Left lung (tissue), 10 donors: ENCODE data around the gene CACNA1D. TPM values are rescaled to one million over a fixed set of nuclear protein-coding genes. Genes with fewer than 3 reads are reported as not detected.

Experiments used
- ATAC-seq: fragments of 200-7000 bp; cut with Tn5 transposase; one replicate; pipeline ENCODE4 v1.9.1; 2020; ENCODE audit warnings: moderate library complexity
- DNase-seq, 4 donors: peaks; one replicate each; pipeline ENCODE4 v3.0.0-alpha.2; 2013 to 2020
- H3K27ac ChIP-seq, 2 donors: fragments of 200-600 bp; sonication (generic) in 1 of 2; one replicate each; pipeline versions ENCODE4 v1.5.0 to v1.8.0; 2020 to 2021
- H3K27me3 ChIP-seq, 2 donors: fragments of 200-600 bp; sonication (generic) in 1 of 2; one replicate each; pipeline versions ENCODE4 v1.5.0 to v1.8.0; 2020 to 2021
- H3K36me3 ChIP-seq, 2 donors: fragments of 200-600 bp; sonication (generic) in 1 of 2; one replicate each; pipeline versions ENCODE4 v1.5.0 to v1.8.0; 2020 to 2021
- H3K4me1 ChIP-seq, 2 donors: fragments of 200-600 bp; one replicate each; pipeline ENCODE4 v1.8.0; 2021
- H3K4me3 ChIP-seq, 2 donors: fragments of 200-600 bp; sonication (generic) in 1 of 2; one replicate each; pipeline versions ENCODE4 v1.5.0 to v1.8.0; 2020 to 2021; ENCODE audit warnings: mild to moderate bottlenecking in 1 of 2
- H3K9me3 ChIP-seq, 2 donors: fragments of 200-600 bp; sonication (generic) in 1 of 2; one replicate each; pipeline versions ENCODE4 v1.5.0 to v1.8.0; 2020 to 2021
- CTCF ChIP-seq, 2 donors: fragments of 200-600 bp; sonication (generic) in 1 of 2; IDR thresholded peaks; one replicate each; pipeline versions ENCODE4 v1.5.0 to v1.8.0; 2021; ENCODE audit warnings: antibody characterized with exemption in 2 of 2
- intact Hi-C, 2 donors: fragments of 100-400 bp; cut with DNase I; formaldehyde crosslinking; loops; one replicate each; pipeline versions ENCODE4 v1.11.2 to v1.14.2; 2022
- polyA plus RNA-seq, 6 donors: library from polyadenylated mRNA; unstranded; fragments of 120-200 nt; gene quantifications; one replicate each; pipeline ENCODE4 v1.2.1, GENCODE V29; 2013; ENCODE audit not compliant: insufficient read length in 6 of 6
- total RNA-seq, 2 donors: library from RNA; stranded (reverse); fragmentation: NEBNext Ultra II Directional; extraction: Animal tissue kit (Norgen Biotek cat#: 25700); gene quantifications; one replicate each; pipeline ENCODE4 v1.2.1, GENCODE V29; 2021
- donor health status: DM: no; HTN: yes; CAD: no.
- donor health status: DM: no; HTN: no; CAD: no.

CACNA1D gene
- total and polyA plus RNA-seq, 8 donors: 32.6 to 78.2 (median 56.2) TPM

- Histone ChIP-seq H3K27ac (no peak overlapping the region), H3K4me3 (no peak overlapping the region), H3K27me3 (no peaks in the 10 kb centered on the region), H3K4me1 (peaks cover 9 to 25% of the 10 kb centered on the region in 2 donors), H3K9me3 (no peaks in the 10 kb centered on the region), H3K36me3 (no peaks in the 10 kb centered on the region)
- ATAC-seq: no peak
- intact Hi-C loops: loop anchor here in 1 of 2 donors (10.0 kb wide), 1 partner anchor 338 kb away; no protein-coding TSS in a partner anchor
- DNase-seq: no peak
- TF ChIP-seq CTCF (IDR thresholded peaks at IDR 0.05): no peak
Measured at GRCh38 chr3:53712817-53713388, 218.5 kb downstream of the CACNA1D start.

GRCh38 chr3:53713626-53714025 lies 219.2 kb downstream of the CACNA1D start:
- DNase-seq (no peak), ATAC-seq (no peak)
- Histone ChIP-seq H3K27ac (no peak overlapping the region), H3K9me3 (no peaks in the 10 kb centered on the region), H3K27me3 (no peaks in the 10 kb centered on the region), H3K36me3 (no peaks in the 10 kb centered on the region), H3K4me1 (peaks cover 6 to 19% of the 10 kb centered on the region in 2 donors), H3K4me3 (no peak overlapping the region)
- intact Hi-C loops: loop anchor here in 1 of 2 donors (10.0 kb wide), 1 partner anchor 339 kb away; no protein-coding TSS in a partner anchor
- no peak for TF ChIP-seq CTCF (IDR thresholded peaks at IDR 0.05)

GRCh38 chr3:53715815-53716483 lies 221.5 kb downstream of the CACNA1D start:
- intact Hi-C loops: loop anchor here in 1 of 2 donors (10.0 kb wide), 1 partner anchor 341 kb away; no protein-coding TSS in a partner anchor
- DNase-seq (no peak), ATAC-seq (no peak)
- Histone ChIP-seq H3K27ac (no peak overlapping the region), H3K27me3 (peaks cover 0 to 5% of the 10 kb centered on the region in 2 donors), H3K4me1 (no peaks in the 10 kb centered on the region), H3K36me3 (no peaks in the 10 kb centered on the region), H3K9me3 (no peaks in the 10 kb centered on the region), H3K4me3 (no peak overlapping the region)
- TF ChIP-seq CTCF (IDR thresholded peaks at IDR 0.05): no peak

- intact Hi-C loops: loop anchor here in 1 of 2 donors (10.0 kb wide), 1 partner anchor 342 kb away; no protein-coding TSS in a partner anchor
- TF ChIP-seq CTCF (IDR thresholded peaks at IDR 0.05): no peak
- Histone ChIP-seq H3K27me3 (peaks cover 0 to 5% of the 10 kb centered on the region in 2 donors), H3K36me3 (no peaks in the 10 kb centered on the region), H3K4me3 (no peak overlapping the region), H3K9me3 (no peaks in the 10 kb centered on the region), H3K27ac (no peak overlapping the region), H3K4me1 (no peaks in the 10 kb centered on the region)
- ATAC-seq: no peak
- DNase-seq: no peak
Measured at GRCh38 chr3:53716998-53717397, 222.6 kb downstream of the CACNA1D start.

GRCh38 chr3:53718462-53718861 lies 224.1 kb downstream of the CACNA1D start:
- no peak overlapping the region for H3K4me3 ChIP-seq
- no peaks in the 10 kb centered on the region for H3K9me3 ChIP-seq
- intact Hi-C loops: loop anchor here in 1 of 2 donors (10.0 kb wide), 1 partner anchor 344 kb away; no protein-coding TSS in a partner anchor
- no peaks in the 10 kb centered on the region for H3K4me1 ChIP-seq
- DNase-seq (no peak), ATAC-seq (no peak)
- H3K27me3 ChIP-seq: peaks cover 0 to 5% of the 10 kb centered on the region in 2 donors
- TF ChIP-seq CTCF (IDR thresholded peaks at IDR 0.05): no peak
- H3K27ac ChIP-seq: no peak overlapping the region
- H3K36me3 ChIP-seq: no peaks in the 10 kb centered on the region
